DOHH2 (cell line): Measurements from ENCODE around the gene MAP6.

Experiments
- CTCF ChIP-seq: fragments of 200-600 bp; sonication (generic); IDR thresholded peaks from one replicate; pipeline ENCODE4 v1.5.1; 2014; ENCODE audit warnings: antibody characterized with exemption, mild to moderate bottlenecking, low read depth, low read length; ENCODE audit not compliant: poor library complexity, severe bottlenecking
- EZH2phosphoT487 ChIP-seq: fragments of 200-600 bp; sonication (generic); IDR thresholded peaks from 2 replicates; pipeline ENCODE4 v1.6.1; 2017; ENCODE audit warnings: borderline replicate concordance, mild to moderate bottlenecking, antibody characterized with exemption, low read length, moderate library complexity, mixed read lengths

GRCh38 chr11:75659836-75660235, 9.0 kb downstream of the MAP6 start:
- no peak for TF ChIP-seq EZH2phosphoT487
- no peak for TF ChIP-seq CTCF
